Loucy (cell line): ENCODE results near the gene MRPS26.
A peak's percentile ranks its signal among the peaks of the same experiment; 100 is the strongest.

ENCODE experiments used
- H2AFZ ChIP-seq: fragments of 200-600 bp; sonication (generic); 2 replicates; pipeline ENCODE4 v1.6.0; 2016; ENCODE audit warnings: antibody characterized with exemption, mild to moderate bottlenecking, low read length, moderate library complexity
- H3F3A ChIP-seq: fragments of 200-600 bp; 2 replicates; pipeline ENCODE4 v1.6.0; 2016; ENCODE audit warnings: antibody characterized with exemption, low read depth, mild to moderate bottlenecking
- H3K27me3 ChIP-seq: fragments of 200-600 bp; sonication (generic); 2 replicates; pipeline ENCODE4 v1.6.1; 2014; ENCODE audit warnings: low read length, mild to moderate bottlenecking; ENCODE audit not compliant: insufficient read depth, poor library complexity, severe bottlenecking
- H3K36me3 ChIP-seq: fragments of 200-600 bp; sonication (generic); 2 replicates; pipeline ENCODE4 v1.6.1; 2016; ENCODE audit warnings: low read length; ENCODE audit not compliant: insufficient read depth
- H3K4me1 ChIP-seq: fragments of 200-600 bp; sonication (generic); 2 replicates; pipeline ENCODE4 v1.5.1; 2014; ENCODE audit warnings: low read length, mild to moderate bottlenecking; ENCODE audit not compliant: insufficient read depth, poor library complexity, severe bottlenecking
- H3K4me2 ChIP-seq: fragments of 200-600 bp; sonication (generic); 2 replicates; pipeline ENCODE4 v1.6.0; 2014; ENCODE audit warnings: antibody characterized with exemption, low read length, low read depth, mild to moderate bottlenecking; ENCODE audit not compliant: poor library complexity, severe bottlenecking
- H3K4me3 ChIP-seq: fragments of 200-600 bp; sonication (generic); 2 replicates; pipeline ENCODE4 v1.5.1; 2014; ENCODE audit warnings: low read length, mild to moderate bottlenecking, mixed read lengths; ENCODE audit not compliant: poor library complexity, severe bottlenecking
- H3K79me2 ChIP-seq: fragments of 200-600 bp; sonication (generic); 2 replicates; pipeline ENCODE4 v1.6.1; 2014; ENCODE audit warnings: low read length; ENCODE audit not compliant: insufficient read depth
- H3K9ac ChIP-seq: fragments of 200-600 bp; sonication (generic); 2 replicates; pipeline ENCODE4 v1.6.0; 2014; ENCODE audit warnings: mild to moderate bottlenecking, low read depth, low read length, moderate library complexity; ENCODE audit not compliant: poor library complexity, severe bottlenecking
- H3K9me2 ChIP-seq: fragments of 200-600 bp; sonication (generic); replicated peaks from 2 replicates; pipeline ENCODE4 v1.6.1; 2016; ENCODE audit warnings: low read depth, low read length, mixed read lengths
- H3K9me3 ChIP-seq: fragments of 200-600 bp; sonication (generic); 2 replicates; pipeline ENCODE4 v1.6.1; 2014; ENCODE audit warnings: mild to moderate bottlenecking, antibody characterized with exemption, low read length, low read depth; ENCODE audit not compliant: insufficient read depth
- H4K20me1 ChIP-seq: fragments of 200-600 bp; sonication (generic); 2 replicates; pipeline ENCODE4 v1.6.0; 2014; ENCODE audit warnings: antibody characterized with exemption, low read length, mild to moderate bottlenecking; ENCODE audit not compliant: insufficient read depth, poor library complexity, severe bottlenecking
- EZH2phosphoT487 ChIP-seq: fragments of 200-600 bp; IDR thresholded peaks from 2 replicates; pipeline ENCODE4 v1.6.1; 2018; ENCODE audit warnings: antibody characterized with exemption, mild to moderate bottlenecking, moderate library complexity, borderline replicate concordance
- TF ChIP-seq, protein P1 (sequence below): fragments of 200-600 bp; sonication (generic); conservative IDR thresholded peaks from 2 replicates; pipeline ENCODE4 v1.5.1; 2014; ENCODE audit warnings: mild to moderate bottlenecking, antibody characterized with exemption, low read length

MRPS26 gene

DNA sequence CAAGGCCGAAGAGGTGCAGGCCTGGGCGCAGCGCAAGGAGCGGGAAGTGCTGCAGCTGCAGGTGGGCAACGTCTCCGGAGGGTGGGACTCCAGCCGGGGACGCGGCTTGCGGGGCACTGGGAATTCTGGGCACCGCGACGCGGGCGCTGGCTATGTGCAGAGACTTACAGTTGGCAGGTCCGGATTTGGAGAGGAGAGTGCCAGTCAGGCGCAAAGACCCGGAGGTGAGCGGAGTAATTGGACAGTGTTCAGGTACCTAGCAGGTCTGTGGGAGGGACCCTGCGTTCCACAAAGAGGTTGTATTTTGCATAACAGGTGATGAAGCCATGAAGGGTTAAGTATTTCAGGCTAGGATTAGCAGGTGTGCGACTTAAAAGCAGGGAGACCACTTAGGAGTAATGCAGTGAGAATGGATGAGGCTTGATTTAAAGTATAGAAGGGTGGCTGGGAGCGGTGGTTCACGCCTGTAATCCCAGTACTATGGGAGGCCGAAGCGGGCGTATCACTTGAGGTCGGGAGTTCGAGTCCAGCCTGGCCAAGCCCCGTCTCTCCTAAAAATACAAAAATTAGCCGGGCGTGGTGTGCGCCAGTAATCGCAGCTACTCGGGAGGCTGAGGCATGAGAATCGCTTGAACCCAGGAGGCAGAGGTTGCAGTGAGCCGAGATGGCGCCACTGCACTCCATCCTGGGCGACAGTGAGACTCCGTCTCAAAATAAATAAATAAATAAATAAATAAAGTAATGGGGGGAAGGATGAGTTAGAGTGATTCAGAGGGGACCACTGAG is 1.0 kb downstream of the MRPS26 start:
- H3F3A ChIP-seq: no peaks in the 10 kb centered on the region
- H4K20me1 ChIP-seq: peaks cover 21% of the 10 kb centered on the region
- H3K9ac ChIP-seq: peak overlapping the region; percentile 88
- H3K79me2 ChIP-seq: peaks cover 30% of the 10 kb centered on the region
- no peak for TF ChIP-seq EZH2phosphoT487
- TF ChIP-seq, protein P1, sequence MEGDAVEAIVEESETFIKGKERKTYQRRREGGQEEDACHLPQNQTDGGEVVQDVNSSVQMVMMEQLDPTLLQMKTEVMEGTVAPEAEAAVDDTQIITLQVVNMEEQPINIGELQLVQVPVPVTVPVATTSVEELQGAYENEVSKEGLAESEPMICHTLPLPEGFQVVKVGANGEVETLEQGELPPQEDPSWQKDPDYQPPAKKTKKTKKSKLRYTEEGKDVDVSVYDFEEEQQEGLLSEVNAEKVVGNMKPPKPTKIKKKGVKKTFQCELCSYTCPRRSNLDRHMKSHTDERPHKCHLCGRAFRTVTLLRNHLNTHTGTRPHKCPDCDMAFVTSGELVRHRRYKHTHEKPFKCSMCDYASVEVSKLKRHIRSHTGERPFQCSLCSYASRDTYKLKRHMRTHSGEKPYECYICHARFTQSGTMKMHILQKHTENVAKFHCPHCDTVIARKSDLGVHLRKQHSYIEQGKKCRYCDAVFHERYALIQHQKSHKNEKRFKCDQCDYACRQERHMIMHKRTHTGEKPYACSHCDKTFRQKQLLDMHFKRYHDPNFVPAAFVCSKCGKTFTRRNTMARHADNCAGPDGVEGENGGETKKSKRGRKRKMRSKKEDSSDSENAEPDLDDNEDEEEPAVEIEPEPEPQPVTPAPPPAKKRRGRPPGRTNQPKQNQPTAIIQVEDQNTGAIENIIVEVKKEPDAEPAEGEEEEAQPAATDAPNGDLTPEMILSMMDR: no peak
- peaks cover 21% of the 10 kb centered on the region; the same call in 1 of the 2 replicates for H3K36me3 ChIP-seq
- peaks cover 18% of the 10 kb centered on the region for H3K4me1 ChIP-seq
- H3K4me2 ChIP-seq: peak overlapping the region; percentile 89
- H3K4me3 ChIP-seq: peak overlapping the region; percentile 93
- peak overlapping the region; percentile 81 for H2AFZ ChIP-seq
- H3K27me3 ChIP-seq: peaks cover 5% of the 10 kb centered on the region
- no peaks in the 10 kb centered on the region for H3K9me3 ChIP-seq
- no peaks in the 10 kb centered on the region for H3K9me2 ChIP-seq

DNA sequence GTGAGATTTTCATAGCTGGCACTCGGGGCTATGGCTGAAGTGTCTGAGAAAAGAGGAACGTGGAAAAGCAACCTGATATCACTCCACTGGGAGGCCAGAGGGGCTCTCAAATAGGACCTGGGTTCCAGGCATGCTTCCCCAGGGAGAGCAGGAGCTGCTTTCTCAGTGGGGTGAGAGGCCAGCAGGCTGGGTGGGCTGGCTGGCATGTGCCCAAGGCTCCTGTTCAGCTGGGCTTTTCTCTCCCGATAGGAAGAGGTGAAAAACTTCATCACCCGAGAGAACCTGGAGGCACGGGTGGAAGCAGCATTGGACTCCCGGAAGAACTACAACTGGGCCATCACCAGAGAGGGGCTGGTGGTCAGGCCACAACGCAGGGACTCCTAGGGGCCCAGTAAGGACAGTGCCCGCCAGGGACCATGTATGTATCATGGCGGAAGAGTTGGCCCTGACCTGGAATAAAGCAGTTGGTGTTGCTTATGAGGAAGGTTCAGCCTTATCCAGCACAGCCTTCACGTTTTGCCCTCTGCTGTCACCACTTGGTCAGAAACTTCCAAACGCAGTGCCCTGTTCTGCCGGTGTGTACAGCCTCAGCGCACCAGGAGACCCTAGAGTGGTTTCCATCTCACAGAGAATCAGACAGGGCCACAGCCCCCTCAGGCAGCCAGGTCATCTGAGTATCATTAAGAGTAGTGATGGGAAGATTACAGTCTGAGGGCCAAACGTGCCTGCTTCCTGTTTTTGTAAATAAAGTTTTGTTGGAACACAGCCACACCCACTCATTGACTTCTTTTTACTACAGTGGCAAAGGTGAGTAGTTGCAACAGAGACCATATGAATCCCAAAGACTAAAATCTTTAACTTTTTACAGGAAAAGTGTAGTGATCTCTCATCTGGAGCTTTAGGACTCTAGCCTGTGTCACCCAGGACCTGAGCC is 1.9 kb downstream of the MRPS26 start:
- no peaks in the 10 kb centered on the region for H3K9me2 ChIP-seq
- H3K4me2 ChIP-seq: peak overlapping the region; percentile 89
- no peak for TF ChIP-seq EZH2phosphoT487
- TF ChIP-seq, protein P1: no peak
- H3K27me3 ChIP-seq: peaks cover 5% of the 10 kb centered on the region
- H3K79me2 ChIP-seq: peaks cover 30% of the 10 kb centered on the region
- H2AFZ ChIP-seq: no peak overlapping the region
- H3K4me1 ChIP-seq: peaks cover 18% of the 10 kb centered on the region
- peak overlapping the region; percentile 93 for H3K4me3 ChIP-seq
- H4K20me1 ChIP-seq: peaks cover 21% of the 10 kb centered on the region
- H3K9ac ChIP-seq: peak overlapping the region; percentile 88
- H3F3A ChIP-seq: no peaks in the 10 kb centered on the region
- no peaks in the 10 kb centered on the region for H3K9me3 ChIP-seq
- H3K36me3 ChIP-seq: peaks cover 21% of the 10 kb centered on the region; the same call in 1 of the 2 replicates

DNA sequence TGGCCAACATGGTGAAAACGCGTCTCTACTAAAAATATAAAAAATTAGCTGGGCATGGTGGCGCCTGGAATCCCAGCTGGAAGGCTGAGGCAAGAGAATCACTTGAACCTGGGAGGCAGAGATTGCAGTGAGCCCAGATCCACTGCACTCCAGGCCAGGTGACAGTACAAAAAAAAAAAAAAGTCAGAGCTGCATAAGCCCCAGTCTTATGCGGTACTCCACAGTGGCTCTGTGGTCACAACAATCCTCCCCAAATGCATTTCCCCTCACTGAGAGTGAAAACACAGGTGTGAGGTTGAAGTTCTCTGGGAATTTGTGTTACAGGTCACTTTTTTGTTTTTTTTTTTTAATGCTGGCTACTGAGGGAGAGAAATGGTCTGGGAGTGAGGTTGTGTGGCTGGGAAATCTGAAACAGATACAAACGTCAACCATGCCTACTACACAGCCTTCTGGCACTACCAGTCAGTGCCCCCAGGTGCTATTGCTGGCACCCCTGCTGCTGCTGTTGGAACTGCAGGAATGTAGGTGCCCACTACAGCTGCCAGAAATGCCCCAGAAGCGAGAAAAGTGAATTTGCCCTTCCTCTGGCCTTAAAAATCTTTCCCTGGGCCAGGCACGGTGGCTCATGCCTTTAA is 5.7 kb downstream of the MRPS26 start:
- Histone ChIP-seq H3K9me3 (no peaks in the 10 kb centered on the region), H3K4me2 (no peak overlapping the region), H3K9me2 (no peaks in the 10 kb centered on the region), H3K79me2 (peaks cover 23% of the 10 kb centered on the region), H3K9ac (no peak overlapping the region), H3K27me3 (peaks cover 1% of the 10 kb centered on the region), H3F3A (no peaks in the 10 kb centered on the region), H3K4me3 (no peak overlapping the region), H4K20me1 (peaks cover 17% of the 10 kb centered on the region), H3K4me1 (peaks cover 13% of the 10 kb centered on the region), H2AFZ (no peak overlapping the region), H3K36me3 (peaks cover 21% of the 10 kb centered on the region; the same call in 1 of the 2 replicates)
- TF ChIP-seq, protein P1: no peak
- TF ChIP-seq EZH2phosphoT487: no peak
